Daoy (cell line): Measurements from ENCODE around the gene CARF. TPM values are rescaled to one million over a fixed set of nuclear protein-coding genes. Genes with fewer than 3 reads are reported as not detected.

ENCODE experiments used
- DNase-seq: peaks from one replicate; pipeline ENCODE4 v3.0.0-alpha.2; 2015; ENCODE audit warnings: low read depth
- total RNA-seq: library from RNA; depleted of rRNA; stranded (reverse); fragments of >200 nt; shearing (Covaris generic); gene quantifications from 2 replicates; pipeline ENCODE4 v1.2.3, GENCODE V29; 2014; rRNA removed

Gene CARF
- total RNA-seq, 1 experiment from 2014 or later, result 5.8 TPM

- no peak for DNase-seq
These were observed 109.9 kb downstream of the CARF start for GRCh38 chr2:203021991-203022390.

GRCh38 chr2:203022751-203023150 is 110.7 kb downstream of the CARF start:
- DNase-seq, result no peak

- no peak for DNase-seq
These were observed 113.5 kb downstream of the CARF start for GRCh38 chr2:203025592-203025991.

DNA sequence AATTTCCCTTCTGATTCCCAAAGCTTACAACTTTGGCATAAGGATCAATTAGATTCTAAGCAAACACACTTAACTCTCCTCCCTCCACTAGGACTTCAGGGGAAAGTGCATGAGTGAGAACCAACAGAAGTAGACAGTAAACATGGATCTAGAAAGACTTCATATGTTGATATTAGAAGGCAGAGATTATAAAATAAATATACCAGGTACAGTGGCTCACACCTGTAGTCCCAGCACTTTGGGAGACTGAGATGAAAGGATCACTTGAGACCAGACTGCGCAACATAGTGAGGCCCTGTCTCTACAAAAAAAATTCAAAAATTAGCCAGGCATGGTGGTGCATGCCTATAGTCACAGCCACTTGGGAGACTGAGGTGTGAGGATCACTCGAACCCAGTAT is 118.5 kb downstream of the CARF start:
- DNase-seq, result no peak

DNA sequence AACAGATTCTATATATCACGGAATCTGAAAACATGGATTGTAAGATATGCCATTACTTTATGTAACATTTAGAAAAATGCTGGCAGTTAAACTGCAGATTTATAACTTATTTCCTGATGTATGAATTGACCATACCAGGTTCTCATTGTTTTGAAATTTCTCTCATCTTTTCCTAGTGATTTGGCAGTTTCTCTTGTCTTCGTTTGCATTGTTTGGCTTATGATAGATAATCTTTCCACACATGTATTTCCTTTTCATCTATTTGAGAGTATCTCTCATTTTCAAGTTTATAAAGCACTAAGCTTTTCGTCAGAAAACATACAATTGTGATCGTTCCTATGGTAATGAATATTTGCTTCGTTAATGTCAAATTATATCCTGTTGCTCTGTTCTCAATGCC is 118.9 kb downstream of the CARF start:
- DNase-seq, result no peak

DNA sequence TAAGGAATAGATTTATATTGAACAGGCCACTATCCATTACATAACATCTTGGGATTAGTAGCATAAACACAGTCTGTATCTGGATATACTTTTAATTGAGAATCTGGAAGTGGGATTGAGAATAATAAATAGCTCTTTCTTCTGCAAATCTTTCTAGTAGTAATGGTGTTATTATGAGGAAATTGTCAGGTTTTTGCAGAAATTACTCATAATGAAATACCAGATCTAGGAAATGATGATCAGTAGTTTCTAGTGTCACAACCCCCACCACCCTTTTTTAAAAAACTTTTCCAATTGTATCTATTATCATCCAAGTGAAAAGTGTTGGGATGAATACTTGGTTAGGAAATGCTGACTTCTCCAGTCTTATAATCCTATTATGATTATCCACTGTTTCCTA is 121.3 kb downstream of the CARF start:
- DNase-seq, result no peak

DNA sequence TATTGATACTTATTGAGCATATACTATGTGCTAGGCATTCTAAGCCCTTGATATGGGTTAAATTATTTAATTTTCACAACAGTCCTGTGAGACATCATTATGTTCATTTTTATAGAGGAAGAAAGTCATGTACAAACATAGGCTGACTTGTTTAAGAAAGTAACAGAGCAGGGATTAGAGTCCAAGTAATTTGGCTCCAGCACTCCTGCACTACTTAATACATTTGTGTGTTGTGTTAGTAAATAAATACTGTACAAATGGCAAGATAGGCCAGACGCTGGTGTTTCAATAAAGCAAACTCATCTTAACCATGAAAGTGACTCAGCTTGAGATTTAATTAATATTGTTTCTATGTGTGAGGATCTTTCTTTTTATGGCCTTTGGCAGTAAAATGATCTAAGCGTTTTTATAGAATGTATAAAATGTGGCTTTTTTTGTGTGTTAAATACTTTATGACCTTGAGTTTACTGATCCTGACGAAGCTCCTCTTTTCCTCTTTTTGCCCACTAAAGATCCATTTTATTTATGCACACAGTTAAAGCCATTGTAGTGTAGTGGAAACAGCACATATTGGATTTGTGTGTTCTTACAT is 123.9 kb downstream of the CARF start:
- DNase-seq, result no peak

Other genes with a start within 250 kb of the CARF start
- 0.36 and 0.74 TPM in 2 replicates for gene ICA1L, start 40.5 kb upstream of the CARF start, total RNA-seq
- 110 and 112 TPM in 2 replicates for gene WDR12, start 602 bp upstream of the CARF start, total RNA-seq
- 11.0 and 17.6 TPM in 2 replicates for gene NBEAL1, start 102.6 kb downstream of the CARF start, total RNA-seq